Stimulated activated CD4-positive, alpha-beta T cell treated with anti-CD3 and anti-CD28 coated beads, TNF-alpha, amount 100 ng/mL, for 48 hours (primary cell): ENCODE measurements around the gene COPZ2.

Experiments used
- DNase-seq, 3 donors: peaks; one replicate each; pipeline ENCODE4 v3.0.0-alpha.2; 2020; ENCODE audit warnings: low read depth in 3 of 3

Gene COPZ2

GRCh38 chr17:47986520-47986919 is 51.1 kb downstream of the COPZ2 start:
- DNase-seq, result no peak

- no peak for DNase-seq
These were observed 53.9 kb downstream of the COPZ2 start for GRCh38 chr17:47983492-47984223.

- no peak for DNase-seq
These were observed 54.8 kb downstream of the COPZ2 start for GRCh38 chr17:47982645-47983390.

- no peak for DNase-seq
These were observed 55.4 kb downstream of the COPZ2 start for GRCh38 chr17:47982091-47982617.

GRCh38 chr17:47981462-47981861 is 56.1 kb downstream of the COPZ2 start:
- DNase-seq, result no peak

- DNase-seq, result no peak
These were observed 57.1 kb downstream of the COPZ2 start for GRCh38 chr17:47980541-47980940.

GRCh38 chr17:47978324-47978723 is 59.3 kb downstream of the COPZ2 start:
- peak in 2 of 3 donors; percentile 17 to 45 for DNase-seq
